Urinary bladder (tissue), 4 donors: ENCODE measurements around the gene NEK9. TPM values are rescaled to one million over a fixed set of nuclear protein-coding genes. Genes with fewer than 3 reads are reported as not detected.
A peak's percentile ranks its signal among the peaks of the same experiment; 100 is the strongest.

ENCODE experiments used
- DNase-seq: peaks from one replicate; pipeline ENCODE4 v3.0.0-alpha.2; 2015; ENCODE audit errors: extremely low spot score
- H3K27ac ChIP-seq: one replicate; pipeline ENCODE4 v1.5.1; 2013; ENCODE audit warnings: low read depth, mild to moderate bottlenecking, moderate library complexity
- H3K36me3 ChIP-seq: one replicate; pipeline ENCODE4 v1.6.1; 2013; ENCODE audit warnings: mild to moderate bottlenecking, moderate library complexity; ENCODE audit not compliant: insufficient read depth
- H3K4me1 ChIP-seq: one replicate; pipeline ENCODE4 v1.6.1; 2013; ENCODE audit warnings: mild to moderate bottlenecking, moderate library complexity; ENCODE audit not compliant: insufficient read depth
- H3K4me3 ChIP-seq: one replicate; pipeline ENCODE4 v1.5.1; 2013; ENCODE audit warnings: low read depth, low read length
- WGBS: extraction: QIAGEN DNeasy Blood & Tissue Kit; methylation state at CpG from one replicate; pipeline ENCODE4 v1.1.7; 2013; 5-methylcytosine and 5-hydroxymethylcytosine counted together
- polyA plus RNA-seq: library from polyadenylated mRNA; stranded (reverse); fragments of 200-250 nt; gene quantifications from one replicate; pipeline ENCODE4 v1.2.3, GENCODE V29; 2013
- total RNA-seq: library from RNA; depleted of rRNA; stranded (reverse); fragments of >200 nt; gene quantifications from one replicate; pipeline ENCODE4 v1.2.3, GENCODE V29; 2014
- donor health status: healthy with polysubstance abuse.
- donor health status: healthy.

The NEK9 gene
- total RNA-seq (70.3 TPM), polyA plus RNA-seq (74.7 TPM)

GRCh38 chr14:75126679-75127473 lies at the start of gene NEK9:
Gene NEK9, minus strand, starts transcription at chr14:75127048. Its CDS starts 127 bp downstream, at chr14:75126921.
- Histone ChIP-seq H3K36me3 (no peaks in the 10 kb centered on the region), H3K27ac (peak within 1 kb of the TSS; percentile 89), H3K4me1 (no peaks in the 10 kb centered on the region), H3K4me3 (peak within 1 kb of the TSS; percentile 67)
- DNase-seq, result peak; percentile 69
- under 1% methylated on average over 76 of the region's 76 CpGs for WGBS

- Histone ChIP-seq H3K4me1 (peaks cover 2% of the 10 kb centered on the region), H3K36me3 (no peaks in the 10 kb centered on the region), H3K27ac (peak within 1 kb of the TSS; percentile 97), H3K4me3 (peak within 1 kb of the TSS; percentile 72)
- under 1% methylated on average over 49 of the region's 49 CpGs for WGBS
- DNase-seq, result no peak
Observed at GRCh38 chr14:75176142-75176820, 49.4 kb upstream of the NEK9 start, which contains the start of gene TMED10. Gene TMED10, minus strand, starts transcription at chr14:75176612. Its CDS starts 33 bp downstream, at chr14:75176579.

- peaks cover 2% of the 10 kb centered on the region for H3K4me1 ChIP-seq
- no peak for DNase-seq
- no peaks in the 10 kb centered on the region for H3K36me3 ChIP-seq
- H3K27ac ChIP-seq, result peak overlapping the region; percentile 97
- peak overlapping the region; percentile 72 for H3K4me3 ChIP-seq
- 7% methylated on average over 10 of the region's 10 CpGs for WGBS
Observed at GRCh38 chr14:75175677-75176141, 48.9 kb upstream of the NEK9 start.

- Histone ChIP-seq H3K36me3 (no peaks in the 10 kb centered on the region), H3K27ac (no peak overlapping the region), H3K4me3 (no peak overlapping the region), H3K4me1 (peaks cover 2% of the 10 kb centered on the region)
- no peak for DNase-seq
- WGBS, result 59% methylated on average over 2 of the region's 2 CpGs
Observed at GRCh38 chr14:75174066-75174465, 47.2 kb upstream of the NEK9 start.

- Histone ChIP-seq H3K36me3 (no peaks in the 10 kb centered on the region), H3K4me3 (no peak overlapping the region), H3K4me1 (peaks cover 2% of the 10 kb centered on the region), H3K27ac (no peak overlapping the region)
- DNase-seq, result no peak
- WGBS, result 63% methylated on average over 4 of the region's 4 CpGs
Observed at GRCh38 chr14:75170772-75171171, 43.9 kb upstream of the NEK9 start.

GRCh38 chr14:75168586-75169335 lies 41.9 kb upstream of the NEK9 start:
- no peak overlapping the region for H3K27ac ChIP-seq
- H3K4me3 ChIP-seq, result no peak overlapping the region
- H3K4me1 ChIP-seq, result peaks cover 2% of the 10 kb centered on the region
- WGBS, result 69% methylated on average over 3 of the region's 3 CpGs
- no peak for DNase-seq
- H3K36me3 ChIP-seq, result no peaks in the 10 kb centered on the region

- H3K4me3 ChIP-seq, result no peak overlapping the region
- H3K36me3 ChIP-seq, result no peaks in the 10 kb centered on the region
- DNase-seq, result no peak
- 91% methylated on average over 2 of the region's 2 CpGs for WGBS
- no peak overlapping the region for H3K27ac ChIP-seq
- peaks cover 2% of the 10 kb centered on the region for H3K4me1 ChIP-seq
Observed at GRCh38 chr14:75167325-75167724, 40.5 kb upstream of the NEK9 start.

GRCh38 chr14:75165586-75166391 lies 38.9 kb upstream of the NEK9 start:
- DNase-seq, result no peak
- Histone ChIP-seq H3K27ac (no peak overlapping the region), H3K4me3 (no peak overlapping the region), H3K4me1 (no peaks in the 10 kb centered on the region), H3K36me3 (no peaks in the 10 kb centered on the region)
- 58% methylated on average over 8 of the region's 8 CpGs for WGBS

GRCh38 chr14:75164809-75165208 lies 38.0 kb upstream of the NEK9 start:
- DNase-seq, result no peak
- Histone ChIP-seq H3K4me1 (no peaks in the 10 kb centered on the region), H3K27ac (no peak overlapping the region), H3K4me3 (no peak overlapping the region), H3K36me3 (no peaks in the 10 kb centered on the region)
- WGBS, result 39% methylated on average over 1 of the region's 1 CpG

GRCh38 chr14:75163677-75164076 lies 36.8 kb upstream of the NEK9 start:
- Histone ChIP-seq H3K27ac (no peak overlapping the region), H3K4me1 (no peaks in the 10 kb centered on the region), H3K36me3 (no peaks in the 10 kb centered on the region), H3K4me3 (no peak overlapping the region)
- no peak for DNase-seq
- 97% methylated on average over 2 of the region's 2 CpGs for WGBS

GRCh38 chr14:75162631-75163030 lies 35.8 kb upstream of the NEK9 start:
- DNase-seq, result no peak
- 85% methylated on average over 3 of the region's 3 CpGs for WGBS
- Histone ChIP-seq H3K4me1 (no peaks in the 10 kb centered on the region), H3K4me3 (no peak overlapping the region), H3K27ac (no peak overlapping the region), H3K36me3 (no peaks in the 10 kb centered on the region)

- Histone ChIP-seq H3K4me3 (no peak overlapping the region), H3K27ac (no peak overlapping the region), H3K36me3 (no peaks in the 10 kb centered on the region), H3K4me1 (peaks cover 2% of the 10 kb centered on the region)
- WGBS, result 99% methylated on average over 6 of the region's 6 CpGs
- DNase-seq, result no peak
Observed at GRCh38 chr14:75158843-75159614, 32.2 kb upstream of the NEK9 start.
